Fibroblast of lung (primary cell): ENCODE measurements around the gene PLPP7. TPM values are rescaled to one million over a fixed set of nuclear protein-coding genes. Genes with fewer than 3 reads are reported as not detected.
A peak's percentile ranks its signal among the peaks of the same experiment; 100 is the strongest.

Experiments used
- DNase-seq, 2 donors: peaks; one replicate each; pipeline versions ENCODE4 v3.0.0 to v3.0.0-alpha.2; 2010; ENCODE audit warnings: low read depth in 2 of 2
- H2AFZ ChIP-seq: 2 replicates; pipeline ENCODE4 v1.5.1; 2012; ENCODE audit warnings: low read length, control low read depth, inconsistent platforms
- H3K27ac ChIP-seq: 2 replicates; pipeline ENCODE4 v1.5.1; 2011; ENCODE audit warnings: low read length, control low read depth; ENCODE audit not compliant: insufficient read depth
- H3K27me3 ChIP-seq: 2 replicates; pipeline ENCODE4 v1.5.1; 2011; ENCODE audit warnings: mild to moderate bottlenecking, low read length; ENCODE audit not compliant: control insufficient read depth, insufficient read depth
- H3K36me3 ChIP-seq: 2 replicates; pipeline ENCODE4 v1.5.1; 2011; ENCODE audit warnings: low read length; ENCODE audit not compliant: control insufficient read depth, insufficient read depth
- H3K4me1 ChIP-seq: 2 replicates; pipeline ENCODE4 v1.5.1; 2011; ENCODE audit warnings: low read length; ENCODE audit not compliant: control insufficient read depth, insufficient read depth; ENCODE audit errors: extremely low read depth
- H3K4me2 ChIP-seq: 2 replicates; pipeline ENCODE4 v1.5.1; 2011; ENCODE audit warnings: low read length, control low read depth; ENCODE audit not compliant: insufficient read depth; ENCODE audit errors: extremely low read depth
- H3K4me3 ChIP-seq, 4 experiments: fragments of 200-600 bp in 1 of 4; sonication (generic) in 1 of 4; replicated peaks in 1 of 4; 2 replicates each; pipeline ENCODE4 v1.5.1; 2011 to 2016; ENCODE audit warnings: low read length in 4 of 4, low read depth in 3 of 4, mild to moderate bottlenecking in 3 of 4, control low read depth in 2 of 4, inconsistent platforms in 1 of 4, mixed read lengths in 1 of 4; ENCODE audit not compliant: insufficient read depth in 1 of 4; ENCODE audit errors: control extremely low read depth in 1 of 4
- H3K79me2 ChIP-seq: 2 replicates; pipeline ENCODE4 v1.5.1; 2012; ENCODE audit warnings: mild to moderate bottlenecking, low read length, inconsistent platforms; ENCODE audit not compliant: control insufficient read depth, insufficient read depth
- H3K9ac ChIP-seq: 2 replicates; pipeline ENCODE4 v1.5.1; 2011; ENCODE audit warnings: mild to moderate bottlenecking, low read length, control low read depth; ENCODE audit not compliant: insufficient read depth
- H3K9me3 ChIP-seq: 2 replicates; pipeline ENCODE4 v1.5.1; 2012; ENCODE audit warnings: low read depth, low read length; ENCODE audit not compliant: control insufficient read depth, insufficient read depth
- H4K20me1 ChIP-seq: 2 replicates; pipeline ENCODE4 v1.5.1; 2011; ENCODE audit warnings: low read length; ENCODE audit not compliant: control insufficient read depth, insufficient read depth; ENCODE audit errors: extremely low read depth
- CTCF ChIP-seq, 2 donors: IDR thresholded peaks in 1 of 2; conservative IDR thresholded peaks in 1 of 2; 1 replicate in 1 of 2; 2 replicates in 1 of 2; pipeline ENCODE4 v1.5.1; 2011 to 2012; ENCODE audit warnings: low read length in 2 of 2, control low read depth in 1 of 2, inconsistent platforms in 1 of 2, low read depth in 1 of 2, mild to moderate bottlenecking in 1 of 2
- EZH2 ChIP-seq: IDR thresholded peaks from 2 replicates; pipeline ENCODE4 v1.5.1; 2012; ENCODE audit warnings: low read length, control low read depth, mild to moderate bottlenecking; ENCODE audit errors: missing control alignments
- polyA plus RNA-seq, 2 donors: library from polyadenylated mRNA; depleted of rRNA in 1 of 2; stranded (reverse) in 1 of 2; unstranded in 1 of 2; fragments of >200 nt; gene quantifications; 2 replicates each; pipeline ENCODE4 v1.2.1, GENCODE V29; 2011 to 2012; ENCODE audit warnings: missing spikeins in 1 of 2
- total RNA-seq: library from RNA; depleted of rRNA; stranded (reverse); fragments of >200 nt; gene quantifications from 2 replicates; pipeline ENCODE4 v1.2.1, GENCODE V29; 2014

PLPP7 gene
- total and polyA plus RNA-seq, 2 donors (not counting 1 experiment from before 2014, with no cell fraction given), result 3.0 to 9.4 TPM

- no peaks in the 10 kb centered on the region for H3K27me3 ChIP-seq
- no peak overlapping the region for H3K9ac ChIP-seq
- peaks cover 10% of the 10 kb centered on the region for H3K4me1 ChIP-seq
- no peak overlapping the region for H3K27ac ChIP-seq
- no peak for DNase-seq
- H4K20me1 ChIP-seq, result no peaks in the 10 kb centered on the region
- H3K79me2 ChIP-seq, result no peaks in the 10 kb centered on the region
- H3K4me2 ChIP-seq, result no peak overlapping the region
- no peaks in the 10 kb centered on the region for H3K36me3 ChIP-seq
- H2AFZ ChIP-seq, result no peak overlapping the region
- no peaks in the 10 kb centered on the region for H3K9me3 ChIP-seq
- no peak overlapping the region for H3K4me3 ChIP-seq
- no peak for TF ChIP-seq CTCF (conservative IDR thresholded peaks at IDR 0.05 in 1 of 2, IDR thresholded peaks at IDR 0.05 in 1 of 2; ENCODE audit: low read depth in 1 of 2, low read length in 2 of 2)
- TF ChIP-seq EZH2, result no peak
Observed at GRCh38 chr9:131254626-131255025, 34.9 kb upstream of the PLPP7 start.

GRCh38 chr9:131255676-131256197 lies 33.8 kb upstream of the PLPP7 start:
- no peaks in the 10 kb centered on the region for H3K27me3 ChIP-seq
- peaks cover 10% of the 10 kb centered on the region for H3K4me1 ChIP-seq
- no peak overlapping the region for H3K4me2 ChIP-seq
- no peak overlapping the region for H3K27ac ChIP-seq
- no peaks in the 10 kb centered on the region for H3K36me3 ChIP-seq
- H4K20me1 ChIP-seq, result no peaks in the 10 kb centered on the region
- no peak for DNase-seq
- TF ChIP-seq EZH2, result no peak
- TF ChIP-seq CTCF (conservative IDR thresholded peaks at IDR 0.05 in 1 of 2, IDR thresholded peaks at IDR 0.05 in 1 of 2; ENCODE audit: low read depth in 1 of 2, low read length in 2 of 2), result no peak
- H2AFZ ChIP-seq, result peak overlapping the region; percentile 94
- no peak overlapping the region for H3K4me3 ChIP-seq
- H3K9me3 ChIP-seq, result no peaks in the 10 kb centered on the region
- no peaks in the 10 kb centered on the region for H3K79me2 ChIP-seq
- no peak overlapping the region for H3K9ac ChIP-seq

GRCh38 chr9:131257266-131258025 lies 32.1 kb upstream of the PLPP7 start:
- H3K9ac ChIP-seq, result no peak overlapping the region
- H3K4me3 ChIP-seq, result no peak overlapping the region
- H4K20me1 ChIP-seq, result no peaks in the 10 kb centered on the region
- H3K9me3 ChIP-seq, result no peaks in the 10 kb centered on the region
- H3K4me1 ChIP-seq, result peaks cover 10% of the 10 kb centered on the region
- H3K27me3 ChIP-seq, result no peaks in the 10 kb centered on the region
- DNase-seq, result no peak
- no peaks in the 10 kb centered on the region for H3K79me2 ChIP-seq
- no peak overlapping the region for H3K27ac ChIP-seq
- H2AFZ ChIP-seq, result no peak overlapping the region
- no peaks in the 10 kb centered on the region for H3K36me3 ChIP-seq
- H3K4me2 ChIP-seq, result no peak overlapping the region
- TF ChIP-seq CTCF (conservative IDR thresholded peaks at IDR 0.05 in 1 of 2, IDR thresholded peaks at IDR 0.05 in 1 of 2; ENCODE audit: low read depth in 1 of 2, low read length in 2 of 2) (no peak), EZH2 (no peak)
